Liver (tissue), 2 donors: Measurements from ENCODE around the gene SPATS1.

Experiments
- CTCF ChIP-seq: fragments of 150-350 bp; IDR thresholded peaks from 2 replicates; pipeline ENCODE4 v1.5.1; 2017; ENCODE audit warnings: improper control_type of control experiment, low read depth, low read length; ENCODE audit not compliant: missing input control
- YY1 ChIP-seq: IDR thresholded peaks from 2 replicates; pipeline ENCODE4 v1.6.1; 2016; ENCODE audit warnings: antibody characterized with exemption, mild to moderate bottlenecking
- donor health status: healthy.

GRCh38 chr6:44356487-44356886, 14.0 kb downstream of the SPATS1 start:
- no peak for TF ChIP-seq CTCF
- TF ChIP-seq YY1, result no peak
